ENCODE results near the gene CD101.

The CD101 gene

DNA sequence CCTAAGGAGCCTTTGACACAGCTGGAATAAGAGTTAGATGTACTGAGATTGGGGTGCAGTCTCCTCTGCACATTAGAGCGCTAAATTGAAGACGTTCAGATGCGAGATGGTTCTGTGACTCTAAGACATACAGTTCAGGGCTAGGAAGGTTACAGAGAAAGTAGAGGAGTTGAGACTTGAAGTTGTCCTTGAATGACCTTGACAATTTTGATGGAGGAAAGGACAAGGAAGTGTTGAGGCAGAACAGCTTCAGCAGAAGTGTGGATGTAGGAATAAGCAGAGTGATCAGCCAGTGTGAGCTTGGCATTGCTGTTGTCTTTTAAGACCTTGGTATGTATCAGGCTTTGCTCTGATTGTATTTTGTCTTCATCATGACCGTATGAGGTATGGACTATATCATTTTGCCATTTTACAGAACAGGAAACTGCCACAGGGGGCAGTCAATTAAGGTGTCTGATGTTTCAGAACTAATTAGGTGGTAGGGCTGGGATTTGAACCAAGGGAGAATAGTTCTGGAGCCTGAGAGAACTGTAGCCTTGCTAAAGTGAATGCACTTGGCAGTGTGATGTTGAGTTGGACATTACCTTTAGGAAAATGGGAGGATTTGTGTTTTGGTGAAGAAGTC lies 67.8 kb downstream of the CD101 start:
- H3K4me1 ChIP-seq (ENCODE audit: control insufficient read depth in 1 of 2, insufficient read depth in 1 of 2, low read depth in 1 of 2, low read length in 1 of 2) = no peaks in the 10 kb centered on the region
- TF ChIP-seq, protein P1, sequence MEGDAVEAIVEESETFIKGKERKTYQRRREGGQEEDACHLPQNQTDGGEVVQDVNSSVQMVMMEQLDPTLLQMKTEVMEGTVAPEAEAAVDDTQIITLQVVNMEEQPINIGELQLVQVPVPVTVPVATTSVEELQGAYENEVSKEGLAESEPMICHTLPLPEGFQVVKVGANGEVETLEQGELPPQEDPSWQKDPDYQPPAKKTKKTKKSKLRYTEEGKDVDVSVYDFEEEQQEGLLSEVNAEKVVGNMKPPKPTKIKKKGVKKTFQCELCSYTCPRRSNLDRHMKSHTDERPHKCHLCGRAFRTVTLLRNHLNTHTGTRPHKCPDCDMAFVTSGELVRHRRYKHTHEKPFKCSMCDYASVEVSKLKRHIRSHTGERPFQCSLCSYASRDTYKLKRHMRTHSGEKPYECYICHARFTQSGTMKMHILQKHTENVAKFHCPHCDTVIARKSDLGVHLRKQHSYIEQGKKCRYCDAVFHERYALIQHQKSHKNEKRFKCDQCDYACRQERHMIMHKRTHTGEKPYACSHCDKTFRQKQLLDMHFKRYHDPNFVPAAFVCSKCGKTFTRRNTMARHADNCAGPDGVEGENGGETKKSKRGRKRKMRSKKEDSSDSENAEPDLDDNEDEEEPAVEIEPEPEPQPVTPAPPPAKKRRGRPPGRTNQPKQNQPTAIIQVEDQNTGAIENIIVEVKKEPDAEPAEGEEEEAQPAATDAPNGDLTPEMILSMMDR (IDR thresholded peaks at IDR 0.05) = no peak
- H3K27ac ChIP-seq = no peak overlapping the region
- no peak overlapping the region for H3K4me3 ChIP-seq (ENCODE audit: low read depth in 1 of 2, low read length in 1 of 2)
- H3K9me3 ChIP-seq = no peaks in the 10 kb centered on the region
- peaks cover 2% of the 10 kb centered on the region for H3K36me3 ChIP-seq
- H3K27me3 ChIP-seq = no peaks in the 10 kb centered on the region

- TF ChIP-seq, protein P1 (IDR thresholded peaks at IDR 0.05) = no peak
- H3K27ac ChIP-seq = no peak overlapping the region
- H3K27me3 ChIP-seq = no peaks in the 10 kb centered on the region
- peaks cover 10% of the 10 kb centered on the region for H3K36me3 ChIP-seq
- no peaks in the 10 kb centered on the region for H3K9me3 ChIP-seq
- no peaks in the 10 kb centered on the region for H3K4me1 ChIP-seq (ENCODE audit: control insufficient read depth in 1 of 2, insufficient read depth in 1 of 2, low read depth in 1 of 2, low read length in 1 of 2)
- no peak overlapping the region for H3K4me3 ChIP-seq (ENCODE audit: low read depth in 1 of 2, low read length in 1 of 2)
Observed at GRCh38 chr1:117070124-117070523, 68.6 kb downstream of the CD101 start.

- Histone ChIP-seq H3K27me3 (no peaks in the 10 kb centered on the region), H3K27ac (no peak overlapping the region), H3K4me1 (ENCODE audit: control insufficient read depth in 1 of 2, insufficient read depth in 1 of 2, low read depth in 1 of 2, low read length in 1 of 2) (no peaks in the 10 kb centered on the region), H3K4me3 (ENCODE audit: low read depth in 1 of 2, low read length in 1 of 2) (no peak overlapping the region), H3K36me3 (peaks cover 70% of the 10 kb centered on the region), H3K9me3 (no peaks in the 10 kb centered on the region)
- TF ChIP-seq, protein P1 (IDR thresholded peaks at IDR 0.05) = no peak
Observed at GRCh38 chr1:117076648-117077047, 75.1 kb downstream of the CD101 start.

DNA sequence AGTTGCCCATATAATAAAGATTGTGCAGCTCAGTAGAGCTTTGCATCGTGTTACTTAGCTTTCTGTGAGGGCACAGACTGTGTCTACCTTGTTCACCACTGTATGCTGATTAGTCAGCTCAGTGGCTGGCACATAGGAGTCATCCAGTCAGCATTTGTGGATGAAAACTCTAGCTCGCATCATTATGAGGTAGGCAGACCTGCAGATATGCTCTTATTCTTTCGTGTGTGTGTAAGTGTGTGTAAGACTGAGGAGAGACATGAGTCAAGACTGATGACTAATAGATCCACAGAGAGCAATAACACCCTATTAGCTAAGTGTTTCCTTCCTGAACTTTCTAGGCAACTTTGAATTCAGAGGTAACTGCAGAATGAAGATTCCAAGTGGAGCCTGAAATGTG lies 75.7 kb downstream of the CD101 start:
- H3K4me1 ChIP-seq (ENCODE audit: control insufficient read depth in 1 of 2, insufficient read depth in 1 of 2, low read depth in 1 of 2, low read length in 1 of 2) = no peaks in the 10 kb centered on the region
- H3K27ac ChIP-seq = no peak overlapping the region
- H3K27me3 ChIP-seq = no peaks in the 10 kb centered on the region
- no peak overlapping the region for H3K4me3 ChIP-seq (ENCODE audit: low read depth in 1 of 2, low read length in 1 of 2)
- no peaks in the 10 kb centered on the region for H3K9me3 ChIP-seq
- H3K36me3 ChIP-seq = peaks cover 76% of the 10 kb centered on the region
- TF ChIP-seq, protein P1 (IDR thresholded peaks at IDR 0.05) = no peak

DNA sequence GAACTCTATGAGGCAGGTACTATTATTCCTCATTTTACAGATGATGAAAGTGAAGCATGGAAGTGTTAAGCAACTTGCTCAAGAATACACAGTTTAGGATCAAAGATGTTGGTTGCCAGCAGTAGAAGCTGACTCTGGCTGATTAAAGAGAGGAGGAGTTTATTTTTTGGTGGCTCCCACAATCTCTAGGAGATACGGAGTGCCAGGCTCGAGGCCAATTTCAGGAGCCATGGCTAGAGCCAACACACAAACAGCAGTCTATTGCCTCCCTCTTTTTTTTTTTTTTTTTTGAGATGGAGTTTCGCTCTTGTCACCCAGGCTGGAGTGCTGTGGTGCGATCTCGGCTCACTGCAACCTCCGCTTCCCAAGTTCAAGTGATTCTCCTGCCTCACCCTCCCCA lies 78.2 kb downstream of the CD101 start:
- Histone ChIP-seq H3K36me3 (peaks cover 95% of the 10 kb centered on the region), H3K9me3 (no peaks in the 10 kb centered on the region), H3K4me3 (ENCODE audit: low read depth in 1 of 2, low read length in 1 of 2) (no peak overlapping the region), H3K27ac (no peak overlapping the region), H3K4me1 (ENCODE audit: control insufficient read depth in 1 of 2, insufficient read depth in 1 of 2, low read depth in 1 of 2, low read length in 1 of 2) (no peaks in the 10 kb centered on the region), H3K27me3 (no peaks in the 10 kb centered on the region)
- TF ChIP-seq, protein P1 (IDR thresholded peaks at IDR 0.05) = no peak

All from neutrophil (primary cell).